Left renal cortex interstitium (tissue), 4 donors: ENCODE results near the gene NBEA. TPM values are rescaled to one million over a fixed set of nuclear protein-coding genes. Genes with fewer than 3 reads are reported as not detected.

Source experiments
- DNase-seq, 4 donors: peaks; one replicate each; pipeline ENCODE4 v3.0.0-alpha.2; 2013; ENCODE audit warnings: low read depth in 4 of 4, low spot score in 2 of 4, missing footprints in 1 of 4
- polyA plus RNA-seq, 4 donors: library from polyadenylated mRNA; unstranded; fragments of 120-200 nt; gene quantifications; one replicate each; pipeline ENCODE4 v1.2.1, GENCODE V29; 2013; ENCODE audit not compliant: insufficient read length in 4 of 4

Gene NBEA
- polyA plus RNA-seq, 4 donors: 14.3 to 18.2 (median 16.9) TPM

DNA sequence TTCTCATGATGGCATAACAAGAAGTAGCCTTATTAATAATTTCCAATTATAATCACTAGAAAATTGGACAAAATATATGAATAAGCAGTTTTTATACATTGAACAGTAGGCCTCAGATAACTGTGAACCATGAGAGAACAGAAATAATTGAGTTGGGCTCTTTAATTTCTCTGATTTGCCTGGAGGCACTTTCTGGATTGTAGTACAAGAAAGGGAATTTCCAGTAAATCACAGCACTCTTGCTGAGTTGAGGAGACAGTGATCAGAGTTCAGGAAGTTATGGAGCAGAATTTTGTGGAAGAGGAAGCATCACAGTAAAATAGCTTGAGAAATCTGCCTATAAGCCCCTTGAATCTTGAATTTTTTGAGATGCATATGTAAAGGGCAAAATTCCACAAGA lies 318.2 kb downstream of the NBEA start:
- no peak for DNase-seq

DNA sequence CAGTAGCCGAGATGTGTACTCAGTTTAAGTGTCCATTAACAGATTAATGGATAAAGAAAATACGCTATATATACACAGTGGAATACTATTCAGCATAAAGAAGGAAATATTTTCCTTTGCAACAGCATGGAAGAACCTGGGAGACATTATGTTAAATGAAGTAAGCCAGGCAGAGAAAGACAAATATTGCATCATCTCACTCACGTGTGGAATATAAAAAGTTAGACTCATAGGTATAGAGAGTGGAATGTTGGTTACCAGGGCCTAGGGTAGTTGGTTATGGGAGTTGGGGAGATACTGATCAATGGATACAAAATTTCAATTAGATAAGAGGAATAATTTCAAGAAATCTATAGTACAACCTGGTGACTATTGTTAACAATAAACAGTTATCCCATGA lies 324.3 kb downstream of the NBEA start:
- no peak for DNase-seq

DNA sequence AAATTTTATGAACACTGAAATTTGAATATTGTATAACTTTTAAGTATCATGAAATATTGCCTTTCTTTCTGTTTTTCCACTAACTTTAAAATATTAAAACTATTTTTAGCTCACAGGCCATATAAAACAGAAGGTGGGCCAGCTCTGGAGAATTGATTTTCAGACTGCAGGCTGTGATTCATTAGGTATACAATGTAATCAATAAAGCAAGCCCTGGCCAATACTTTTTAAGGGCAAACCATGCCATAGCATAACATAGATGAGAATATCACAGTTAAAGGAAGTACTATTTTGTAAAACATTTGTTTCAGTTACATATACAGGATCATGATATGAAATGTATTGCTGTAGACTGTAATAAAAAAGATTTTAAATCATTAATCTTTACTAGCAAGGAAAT lies 336.8 kb downstream of the NBEA start:
- DNase-seq: no peak

DNA sequence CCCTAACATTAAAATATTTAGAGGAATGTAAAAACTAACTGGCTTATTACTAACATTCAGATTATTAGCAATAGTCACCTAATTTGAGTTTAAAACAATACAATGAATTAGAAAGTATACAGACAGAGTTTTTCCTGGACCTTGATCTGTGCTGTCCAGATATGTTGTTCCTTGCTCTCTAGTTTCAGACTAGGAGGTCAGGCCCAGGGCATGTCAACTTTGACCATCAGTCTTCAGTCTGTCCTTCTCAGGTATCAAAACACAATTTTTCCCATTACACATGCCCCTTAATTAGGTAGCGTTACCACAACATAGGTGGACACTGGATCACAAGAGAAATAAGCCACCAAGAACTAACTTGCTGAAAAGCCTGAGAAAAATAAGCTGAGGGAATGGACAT lies 337.4 kb downstream of the NBEA start:
- peak in 1 of 4 donors; percentile 2 for DNase-seq

DNA sequence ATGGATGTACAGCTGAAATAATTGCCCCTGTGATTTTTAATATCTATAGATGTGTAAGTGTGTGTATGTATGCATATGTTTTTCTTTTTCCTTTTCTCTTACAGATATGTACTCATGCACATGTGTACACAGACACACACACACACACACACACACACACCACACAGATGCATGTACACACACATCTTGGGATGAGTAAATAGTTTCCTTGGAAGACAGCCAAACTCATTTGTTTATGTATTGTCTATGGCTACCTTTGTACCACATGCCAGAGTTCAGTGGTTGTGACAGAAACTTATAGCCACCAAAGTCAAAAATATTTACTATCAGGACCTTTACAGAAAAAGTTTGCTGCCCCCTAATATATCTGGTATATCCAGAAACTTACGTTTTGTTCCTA lies 341.8 kb downstream of the NBEA start:
- DNase-seq: no peak

DNA sequence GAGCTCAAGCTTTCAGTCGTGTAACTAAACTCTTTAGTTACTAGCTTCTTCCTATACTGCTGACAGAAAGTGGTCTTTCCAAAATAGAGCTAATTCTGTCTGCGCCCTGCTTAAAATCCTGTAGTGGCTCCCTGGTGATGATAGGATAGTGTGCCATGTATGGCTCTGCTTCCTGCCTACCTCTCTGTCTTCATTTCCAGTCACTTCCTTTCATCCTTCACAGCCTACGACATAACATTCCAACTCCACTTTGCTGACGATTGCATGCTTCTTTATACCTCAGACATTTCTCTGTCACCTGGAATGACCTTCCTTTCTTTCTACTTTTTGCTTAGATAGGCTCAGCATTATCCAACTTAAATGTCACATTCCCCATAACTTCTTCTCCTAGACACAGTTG lies 343.6 kb downstream of the NBEA start:
- DNase-seq: no peak

DNA sequence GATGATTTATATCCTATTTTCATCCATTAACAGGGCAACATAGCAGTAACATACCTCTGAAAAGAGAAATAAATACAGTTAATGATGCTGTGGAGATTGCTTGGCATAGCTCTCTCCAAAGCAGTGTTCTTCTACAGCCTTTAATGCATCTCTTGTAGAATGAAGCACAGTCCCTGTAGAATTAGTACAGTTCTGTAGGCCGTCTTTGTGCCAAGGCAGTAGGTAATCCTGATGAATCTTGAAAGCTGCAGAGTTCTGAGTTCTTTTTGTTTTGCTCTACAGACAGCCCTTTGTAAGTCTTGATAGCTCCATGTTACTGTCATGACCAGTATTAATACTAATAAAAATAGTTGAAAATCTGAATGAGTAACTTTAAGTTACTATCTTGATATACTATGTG lies 350.3 kb downstream of the NBEA start:
- no peak for DNase-seq

DNA sequence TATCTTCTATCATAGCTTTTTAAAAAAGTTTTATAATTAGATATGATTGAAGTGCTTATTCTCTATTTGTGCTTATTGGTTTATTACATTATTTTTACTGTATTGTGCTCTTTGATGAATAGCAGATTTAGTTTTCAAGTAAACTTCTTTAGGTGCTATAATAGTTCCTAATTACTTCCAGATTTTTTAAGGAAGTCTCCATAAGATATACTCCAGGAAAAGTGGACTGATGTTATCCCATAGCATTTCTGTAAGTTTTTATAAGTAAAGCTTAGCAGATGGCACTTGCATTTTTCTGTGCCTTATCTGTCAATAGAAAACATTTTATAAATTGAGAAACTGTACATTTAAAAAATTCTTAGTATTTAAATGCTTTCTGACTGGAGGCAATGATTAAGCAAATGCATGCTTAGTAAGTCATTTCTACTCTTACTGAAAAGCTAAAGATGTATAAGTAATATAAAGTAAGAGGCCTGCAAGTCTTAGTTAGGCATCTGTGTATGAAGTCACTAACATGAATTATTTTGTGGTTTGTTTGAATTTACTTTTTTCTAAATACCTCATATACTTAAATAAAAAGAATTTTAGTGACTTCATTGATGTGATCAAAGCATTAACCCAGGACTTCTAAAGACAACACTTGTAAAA lies 351.6 kb downstream of the NBEA start:
- DNase-seq: no peak

DNA sequence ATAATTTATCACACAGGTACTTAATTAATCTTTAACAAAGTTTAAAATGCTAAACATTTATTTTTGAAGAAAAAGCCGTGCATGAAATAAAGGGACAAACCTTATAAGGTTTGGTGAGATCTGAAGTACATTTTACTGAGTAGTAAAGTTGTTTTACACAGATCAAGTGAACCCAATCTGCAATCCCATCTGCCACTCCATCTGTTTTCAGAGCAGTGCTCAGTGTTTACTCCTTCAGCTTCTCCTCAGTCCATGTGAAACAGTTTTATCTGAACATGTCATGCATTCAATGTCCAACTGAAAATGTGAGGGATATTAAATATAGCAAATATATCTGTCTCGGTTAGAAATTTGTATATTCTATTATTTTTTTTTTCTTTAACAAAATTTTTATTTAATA lies 367.6 kb downstream of the NBEA start:
- DNase-seq: no peak

DNA sequence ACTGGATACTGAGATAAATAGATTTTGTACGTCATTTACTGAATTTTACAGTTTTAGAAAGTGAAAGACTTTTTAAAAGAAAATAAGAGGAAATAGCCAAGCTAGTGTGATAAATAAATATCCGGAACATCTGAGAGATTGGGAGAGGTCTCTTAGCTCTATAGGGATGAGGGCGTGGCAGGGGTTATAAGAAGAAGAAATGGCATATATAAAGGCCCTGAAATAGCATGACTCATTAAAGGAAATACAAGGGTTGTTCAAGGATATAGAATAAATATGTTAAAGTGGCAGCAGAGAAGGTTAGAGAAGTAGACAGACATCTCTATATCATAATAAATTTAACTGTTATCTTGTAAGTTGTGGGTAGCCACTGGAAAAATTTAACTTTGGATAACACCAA lies 390.1 kb downstream of the NBEA start:
- DNase-seq: no peak

DNA sequence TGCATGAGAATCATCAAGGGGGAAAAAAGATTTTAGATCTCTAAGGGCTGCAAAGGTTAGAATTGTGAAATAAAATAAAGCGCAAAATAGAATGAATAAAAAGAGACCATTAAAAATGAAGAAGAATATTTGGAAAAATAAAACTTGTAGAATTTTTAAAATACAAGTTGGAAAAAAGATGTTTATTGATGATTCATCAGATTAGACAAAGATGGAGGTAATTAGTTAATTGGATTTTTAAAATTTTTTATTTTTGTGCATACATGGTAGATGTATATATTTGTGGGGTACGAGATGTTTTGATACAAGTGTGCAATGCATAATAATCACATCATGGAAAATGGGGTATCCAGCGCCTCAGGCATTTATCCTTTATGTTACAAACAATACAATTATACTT lies 391.1 kb downstream of the NBEA start:
- no peak for DNase-seq

DNA sequence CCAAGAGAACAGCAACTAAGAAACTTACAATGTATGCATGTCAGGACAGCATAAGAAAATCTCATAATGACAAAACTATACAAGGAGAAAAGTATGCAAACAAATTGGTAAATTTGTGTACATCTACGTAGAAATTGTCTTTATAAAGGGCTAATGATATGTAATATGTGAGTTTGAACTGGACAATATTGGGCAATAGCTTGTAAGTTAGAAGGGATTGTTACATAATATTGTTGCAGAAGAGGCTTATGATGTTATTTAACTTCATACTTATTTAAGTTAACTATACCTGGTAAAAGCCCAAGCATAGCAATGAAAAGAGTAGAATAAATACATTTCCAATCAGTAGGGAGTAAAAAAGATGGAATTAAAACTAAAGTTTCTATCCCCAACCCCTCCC lies 400.4 kb downstream of the NBEA start:
- no peak for DNase-seq

DNA sequence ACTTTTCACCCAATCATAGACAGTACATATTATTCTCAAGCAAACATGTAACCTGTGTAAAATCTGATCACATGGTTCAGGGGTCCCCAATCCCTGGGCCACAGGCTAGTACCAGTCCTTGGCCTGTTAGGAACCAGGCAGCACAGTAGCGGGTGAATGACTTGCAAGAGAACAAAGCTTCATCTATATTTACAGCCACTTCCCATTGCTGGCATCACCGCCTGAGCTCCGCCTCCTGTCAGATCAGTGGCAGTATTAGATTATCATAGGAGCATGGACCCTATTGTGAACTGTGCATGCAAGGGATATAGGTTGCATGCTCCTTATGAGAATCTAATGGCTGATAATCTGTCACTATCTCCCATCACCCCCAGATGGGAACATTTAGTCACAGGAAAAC lies 401.3 kb downstream of the NBEA start:
- no peak for DNase-seq

DNA sequence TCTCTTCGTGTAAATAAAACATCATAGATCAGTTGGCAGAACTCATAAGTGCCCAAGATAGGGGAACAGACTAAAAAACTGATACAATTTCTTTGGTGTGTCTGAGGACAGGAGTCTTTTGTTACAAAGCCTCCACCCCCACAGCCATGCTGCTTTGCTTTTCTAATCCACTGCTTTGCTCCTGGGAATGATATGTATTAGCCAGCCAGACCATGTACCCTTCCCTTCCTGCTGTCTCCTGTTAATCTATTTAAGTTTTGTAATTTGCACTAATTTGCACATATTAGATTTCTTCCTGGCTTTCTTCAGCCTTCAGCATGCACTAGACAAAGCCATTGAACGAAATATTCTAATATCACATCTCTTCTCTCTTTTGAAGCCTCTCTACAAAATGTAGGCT lies 403.9 kb downstream of the NBEA start:
- DNase-seq: no peak

DNA sequence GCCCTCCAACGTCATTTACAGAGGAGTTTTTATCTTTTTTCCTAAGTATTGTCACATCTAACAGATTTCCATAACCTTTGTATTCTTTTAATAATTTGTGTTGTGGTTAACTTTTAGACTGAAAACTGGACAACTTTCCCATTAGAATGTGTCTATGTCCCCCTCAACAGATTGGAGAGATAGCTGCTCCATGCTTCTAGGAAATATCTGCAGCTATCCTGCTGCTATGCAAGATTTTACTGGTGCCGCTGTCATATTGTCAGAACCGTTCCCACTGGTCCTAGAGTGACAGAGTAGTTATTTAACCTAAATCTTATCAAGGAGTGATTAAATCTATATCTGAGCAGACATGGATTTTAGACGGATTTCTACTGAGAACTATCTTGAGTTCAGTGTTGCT lies 404.4 kb downstream of the NBEA start:
- DNase-seq: no peak

DNA sequence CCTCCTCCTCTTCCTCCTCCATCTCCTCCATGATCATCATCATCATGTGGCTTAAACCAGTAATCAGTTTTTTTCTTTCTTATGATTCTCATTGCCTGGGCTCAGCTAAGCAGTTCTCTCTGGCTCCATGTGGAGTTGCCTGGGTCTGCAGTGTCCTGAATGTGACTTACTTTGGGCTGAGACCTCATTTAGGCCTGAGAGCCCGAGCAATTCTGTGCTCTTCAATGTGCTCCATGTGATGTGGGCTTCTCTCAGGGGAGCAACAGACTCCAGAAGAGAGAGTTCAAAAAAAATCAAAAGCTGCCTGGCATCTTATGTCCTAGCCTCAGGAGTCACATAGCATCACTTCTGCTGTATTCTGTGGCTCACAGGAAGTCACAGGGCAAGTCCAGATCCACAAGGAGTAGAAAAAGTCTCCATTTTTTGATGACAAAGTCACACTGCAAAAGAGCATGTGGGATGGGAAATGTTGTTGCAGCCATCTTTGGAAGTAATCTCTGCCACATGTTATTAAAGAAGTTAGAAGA lies 405.7 kb downstream of the NBEA start:
- DNase-seq: no peak

DNA sequence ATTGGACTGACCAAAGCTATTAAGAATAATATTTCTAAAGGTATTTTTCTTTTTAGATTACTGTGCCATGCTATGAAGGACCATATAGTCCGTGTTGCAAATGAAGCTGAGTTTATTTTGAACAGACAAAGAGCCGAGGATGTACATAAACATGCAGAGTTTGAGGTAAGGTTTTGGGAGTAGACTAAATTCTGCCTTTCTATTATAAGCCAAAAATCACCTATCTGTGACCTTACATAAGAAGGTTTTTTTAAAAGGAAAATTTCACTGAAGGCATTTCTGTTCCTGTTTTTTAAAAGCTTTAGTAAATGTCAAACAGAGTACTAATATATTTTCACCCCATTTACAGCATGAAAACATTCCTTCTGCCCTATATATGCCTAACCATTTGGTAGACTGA lies 407.0 kb downstream of the NBEA start:
- no peak for DNase-seq

DNA sequence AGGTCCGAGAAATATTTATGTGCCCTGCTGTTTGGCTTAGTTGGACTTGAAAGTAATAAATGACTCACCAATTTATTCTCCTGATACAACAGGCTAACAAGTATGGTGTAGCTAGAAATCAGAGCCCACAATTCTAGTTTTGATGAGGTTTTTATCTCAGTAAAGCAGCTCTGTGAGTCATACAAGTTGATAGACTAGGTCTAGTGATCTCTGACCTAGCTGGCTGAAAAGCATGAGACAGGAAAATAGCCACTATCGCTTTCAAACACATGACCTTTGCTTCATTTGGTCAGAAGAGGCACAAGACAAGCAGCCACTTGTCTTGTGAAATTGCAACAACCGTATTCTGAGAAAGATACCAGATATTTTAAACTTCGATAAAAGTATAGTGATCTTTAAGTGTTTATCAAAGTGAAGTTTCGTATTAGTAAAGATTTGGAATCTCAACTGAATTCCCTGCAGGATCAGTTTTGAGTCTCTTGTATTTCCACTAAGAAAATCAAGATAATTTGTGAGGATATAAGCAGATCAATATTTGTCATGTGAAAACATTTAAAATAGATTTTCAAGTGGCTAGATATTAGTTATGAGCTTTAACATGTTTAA lies 407.7 kb downstream of the NBEA start:
- no peak for DNase-seq

DNA sequence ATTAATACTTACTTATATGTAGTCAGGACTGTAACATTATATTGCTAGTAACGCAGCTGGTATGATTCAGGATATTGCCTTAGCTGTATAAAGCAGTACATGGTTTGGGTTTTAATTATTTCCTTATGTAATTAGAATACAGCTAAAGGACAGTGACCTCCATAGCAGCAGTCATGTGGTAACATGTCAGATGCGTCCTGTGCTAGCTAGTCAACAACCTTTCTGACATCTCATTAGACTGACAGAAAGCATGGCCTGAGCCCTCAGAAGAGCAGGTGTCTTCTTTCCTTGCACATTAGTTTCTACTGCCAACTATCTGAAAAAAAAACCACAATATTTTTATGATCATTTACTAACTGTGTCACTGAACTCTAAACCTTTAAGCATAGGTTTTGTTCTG lies 412.2 kb downstream of the NBEA start:
- no peak for DNase-seq

DNA sequence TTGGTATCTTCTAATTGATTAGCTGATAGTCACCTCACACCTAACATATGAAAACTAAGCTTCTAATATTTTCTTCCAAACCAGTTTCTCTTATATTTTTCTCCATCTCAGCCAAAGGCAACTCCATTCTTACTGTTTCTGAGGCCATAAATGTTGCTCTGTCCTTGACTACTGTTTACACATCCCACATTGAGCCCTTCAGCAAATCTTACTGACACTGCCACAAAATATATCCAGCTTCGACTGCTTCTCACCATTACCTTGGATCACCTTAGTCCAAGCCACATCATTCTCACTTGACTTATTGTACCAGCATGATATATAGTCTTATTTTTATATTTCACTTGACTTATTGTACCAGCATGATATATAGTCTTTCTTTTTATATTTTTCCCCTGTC lies 412.8 kb downstream of the NBEA start:
- DNase-seq: no peak

DNA sequence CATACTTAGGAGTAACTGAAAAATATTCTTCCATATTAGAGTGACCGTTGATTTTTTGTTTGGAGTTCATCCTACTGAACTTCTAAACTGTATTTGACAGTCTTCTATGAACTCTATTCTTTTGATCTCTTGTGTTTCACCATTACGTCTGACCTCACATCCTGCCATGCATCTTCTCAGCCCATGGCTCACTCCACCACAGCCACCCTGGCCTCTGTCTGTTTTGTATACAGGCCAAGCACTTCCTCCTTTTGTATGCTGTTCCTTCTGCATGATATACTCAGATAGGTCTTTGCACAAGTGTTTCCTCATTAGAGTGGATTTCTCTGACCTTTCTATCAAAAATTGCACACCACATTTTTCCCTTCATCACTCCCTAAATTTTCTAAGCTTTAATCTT lies 414.5 kb downstream of the NBEA start:
- DNase-seq: no peak

DNA sequence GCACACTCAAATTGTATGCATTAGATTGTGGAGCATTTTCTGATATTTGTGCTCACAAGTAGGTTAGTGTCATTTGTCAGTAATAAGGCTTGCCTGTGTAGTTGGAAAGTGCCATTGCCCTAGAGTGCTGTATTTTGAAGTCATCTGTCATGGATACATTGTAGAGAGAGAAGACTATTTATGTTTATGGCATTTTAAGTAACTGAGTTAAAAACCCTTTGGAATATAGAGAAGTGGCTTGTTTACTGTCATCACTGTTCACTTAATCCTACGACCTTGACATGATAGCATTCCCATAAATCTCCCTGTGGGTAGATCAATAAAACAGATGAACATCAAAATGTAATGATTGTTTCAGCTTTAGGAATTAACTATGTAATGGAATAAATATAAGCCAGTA lies 423.8 kb downstream of the NBEA start:
- no peak for DNase-seq

DNA sequence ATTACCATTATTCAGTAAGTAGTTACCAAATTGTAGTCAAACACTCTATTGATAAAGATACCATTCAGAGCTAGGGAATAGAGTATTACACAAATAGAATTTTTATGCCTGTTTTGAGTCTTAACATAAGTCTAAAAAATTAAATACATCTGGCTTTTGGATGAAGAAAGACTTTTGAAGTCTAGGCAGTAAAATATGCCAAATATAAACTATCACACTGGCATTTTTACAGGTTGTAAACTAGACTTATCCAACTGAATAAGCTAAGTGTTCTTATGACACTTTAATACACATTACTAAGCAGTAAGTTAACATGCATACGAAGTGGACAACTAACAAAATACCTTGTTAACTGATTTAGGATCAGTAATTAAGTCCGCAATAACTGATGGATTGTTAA lies 425.5 kb downstream of the NBEA start:
- no peak for DNase-seq
